HG03439 (cell line): Measurements from ENCODE around the gene PI4K2A.
A peak's percentile ranks its signal among the peaks of the same experiment; 100 is the strongest.

Experiments
- ATAC-seq: cut with Tn5 transposase; IDR thresholded peaks from one replicate; pipeline ENCODE4 v1.9.1; 2021; ENCODE audit warnings: mild to moderate bottlenecking, moderate library complexity; ENCODE audit not compliant: unreplicated experiment

Gene PI4K2A

DNA sequence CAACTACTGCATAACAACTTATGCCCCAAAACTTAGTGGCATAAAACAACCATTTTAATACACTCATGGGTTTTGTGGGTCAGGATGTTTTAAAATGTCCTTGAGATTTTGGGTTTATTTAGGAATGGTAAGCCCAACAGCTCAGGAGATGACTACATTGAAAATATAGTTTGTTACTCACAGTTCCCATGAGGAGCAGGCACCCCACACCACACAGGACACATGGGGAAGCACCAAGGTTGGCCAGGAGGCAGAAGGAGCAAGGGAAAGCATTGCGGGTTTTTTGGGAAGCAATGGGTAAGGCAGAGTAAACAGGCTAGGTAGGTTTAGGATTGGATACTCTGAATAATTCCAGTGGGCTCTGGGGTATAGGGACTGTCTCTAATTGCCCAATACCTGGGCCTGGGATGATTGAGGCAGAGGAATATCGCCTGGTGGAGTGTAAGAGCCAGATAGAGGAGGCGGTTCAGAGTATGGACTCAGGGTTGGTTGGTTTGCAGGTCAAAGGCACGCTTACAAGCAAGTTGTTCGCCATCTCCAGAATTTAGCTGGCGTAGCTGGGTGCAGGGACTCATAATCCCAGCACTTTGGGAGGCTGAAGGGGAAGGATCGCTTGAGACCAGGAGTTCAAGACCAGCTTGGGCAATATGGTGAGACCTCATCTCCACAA is 63.1 kb downstream of the PI4K2A start:
- ATAC-seq, result no peak

GRCh38 chr10:97704341-97704740 is 63.9 kb downstream of the PI4K2A start:
- ATAC-seq, result no peak

- ATAC-seq, result no peak
Observed at GRCh38 chr10:97705006-97705670, 64.7 kb downstream of the PI4K2A start.

DNA sequence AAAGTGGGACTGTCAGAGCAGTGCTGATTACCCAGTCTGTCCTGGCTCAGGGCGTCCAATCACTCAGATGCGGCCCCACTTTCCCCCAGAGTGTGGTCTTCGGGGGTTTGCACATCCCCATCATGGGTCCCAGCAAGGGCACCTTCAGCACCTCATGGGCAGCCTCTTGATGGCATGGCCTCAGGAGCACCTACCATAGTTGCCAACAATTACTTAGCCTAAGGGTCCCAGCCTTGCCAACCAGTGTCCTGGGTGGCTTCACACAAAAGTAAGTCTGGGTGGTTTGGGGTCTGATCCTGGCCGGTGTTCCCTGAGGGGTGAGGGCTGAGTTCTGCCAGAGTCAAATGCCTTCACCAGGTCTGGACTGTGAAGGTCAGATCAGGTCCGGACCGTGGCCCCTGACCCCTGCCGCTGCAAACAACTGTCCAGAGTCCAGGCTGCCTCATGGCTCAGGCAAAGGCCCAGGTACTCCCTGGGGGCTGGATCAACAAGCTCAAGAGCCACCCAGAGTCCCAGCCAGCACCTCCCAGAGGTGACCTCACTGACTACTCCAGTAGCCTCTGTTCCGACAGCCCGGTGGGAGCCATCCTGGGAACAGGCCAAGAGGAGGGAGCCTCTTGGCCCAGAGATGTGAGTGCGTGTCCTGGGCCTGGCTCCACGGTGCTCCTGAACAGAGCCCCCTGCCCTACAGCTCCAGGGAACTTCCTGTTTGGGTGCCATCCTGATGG is 66.8 kb downstream of the PI4K2A start:
- no peak for ATAC-seq

- ATAC-seq, result no peak
Observed at GRCh38 chr10:97708167-97708566, 67.7 kb downstream of the PI4K2A start.

- ATAC-seq, result no peak
Observed at GRCh38 chr10:97708976-97709946, 68.8 kb downstream of the PI4K2A start.

DNA sequence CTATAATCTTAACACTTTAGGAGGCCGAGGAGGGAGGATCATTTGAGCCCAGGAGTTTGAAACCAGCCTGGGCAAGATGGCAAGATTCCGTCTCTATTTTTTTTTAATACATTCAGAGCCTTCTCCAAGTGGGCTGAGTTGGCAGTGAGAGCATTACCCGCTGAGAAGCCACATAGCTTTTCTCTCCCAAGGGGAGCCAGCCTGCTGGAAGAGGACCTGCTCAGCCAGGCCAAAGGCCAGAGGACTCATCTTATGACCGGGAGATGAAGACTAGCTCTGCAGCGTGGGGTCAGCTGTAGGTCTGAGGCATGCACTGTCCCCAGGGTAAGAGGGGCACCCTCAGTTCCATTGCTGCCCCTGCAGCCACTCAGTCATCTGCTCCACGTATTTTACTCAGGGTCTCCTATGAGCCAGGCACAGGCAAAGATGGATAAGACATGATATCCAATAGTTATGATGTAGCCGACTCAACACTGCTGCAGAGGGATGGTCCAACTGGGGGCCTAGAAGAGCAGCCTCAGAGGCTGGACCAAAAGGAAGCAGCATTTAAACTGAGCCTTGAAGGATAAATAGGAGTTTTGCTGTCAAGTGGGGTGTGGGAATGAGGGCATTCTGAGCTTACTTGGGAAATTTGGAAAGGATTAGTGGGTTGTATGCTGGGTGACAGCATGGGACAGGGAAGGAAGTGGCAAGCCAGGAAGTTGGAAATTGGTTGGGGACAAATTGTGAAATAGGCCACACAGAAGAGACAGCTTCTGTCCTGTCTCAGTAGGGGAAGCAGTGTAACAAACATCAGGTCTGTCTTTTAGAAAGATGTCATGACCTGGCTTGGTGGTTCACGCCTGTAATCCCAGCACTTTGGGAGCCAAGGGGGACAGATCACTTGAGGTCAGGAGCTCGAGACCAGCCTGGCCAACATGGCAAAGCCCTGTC is 71.4 kb downstream of the PI4K2A start:
- ATAC-seq, result no peak

DNA sequence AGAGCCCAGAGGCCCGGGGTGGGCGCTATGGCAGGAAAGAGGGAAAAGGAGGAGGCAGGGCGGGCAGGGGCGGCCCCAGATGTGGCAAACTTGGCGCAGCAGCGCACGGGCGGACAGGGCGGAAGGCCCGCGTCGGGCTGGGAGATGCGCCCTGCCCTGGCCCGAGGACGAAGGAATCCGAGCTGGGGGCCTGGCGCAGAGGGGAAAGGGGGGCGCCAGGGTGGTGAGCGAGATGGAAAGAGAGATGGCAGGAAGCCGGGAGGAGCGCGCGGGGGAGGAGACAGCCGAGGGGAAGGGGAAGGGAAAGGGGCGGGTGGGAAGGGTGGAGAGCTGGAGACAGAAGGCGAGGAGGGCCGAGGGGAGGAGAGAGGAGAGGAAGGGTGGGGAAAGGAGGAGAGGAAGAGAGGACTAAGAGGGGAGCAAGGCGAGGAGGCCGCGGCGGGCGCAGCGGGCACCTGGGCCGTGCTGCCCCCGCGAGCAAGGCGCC is 72.9 kb downstream of the PI4K2A start, which contains the start of gene MARVELD1:
Gene MARVELD1, plus strand, starts transcription at position 392 of the 487 bp plus-strand sequence. CDS start 147 bp downstream, outside the sequence.
- no peak for ATAC-seq

DNA sequence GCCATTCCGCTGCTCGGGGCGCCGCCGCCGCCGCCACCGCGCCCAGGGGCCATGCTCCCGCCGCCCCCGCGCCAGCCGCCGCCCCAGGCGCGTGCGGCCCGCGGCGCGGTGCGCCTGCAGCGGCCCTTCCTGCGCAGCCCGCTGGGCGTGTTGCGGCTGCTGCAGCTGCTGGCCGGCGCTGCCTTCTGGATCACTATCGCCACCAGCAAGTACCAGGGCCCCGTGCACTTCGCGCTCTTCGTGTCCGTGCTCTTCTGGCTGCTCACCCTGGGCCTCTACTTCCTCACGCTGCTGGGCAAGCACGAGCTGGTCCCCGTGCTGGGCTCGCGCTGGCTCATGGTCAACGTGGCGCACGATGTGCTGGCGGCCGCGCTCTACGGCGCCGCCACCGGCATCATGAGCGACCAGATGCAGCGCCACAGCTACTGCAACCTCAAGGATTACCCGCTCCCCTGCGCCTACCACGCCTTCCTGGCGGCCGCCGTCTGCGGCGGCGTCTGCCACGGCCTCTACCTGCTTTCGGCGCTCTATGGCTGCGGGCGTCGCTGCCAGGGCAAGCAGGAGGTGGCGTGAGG is 73.4 kb downstream of the PI4K2A start:
- ATAC-seq, result peak; percentile 77

GRCh38 chr10:97714401-97715258 is 74.2 kb downstream of the PI4K2A start:
- ATAC-seq, result peak; percentile 36

DNA sequence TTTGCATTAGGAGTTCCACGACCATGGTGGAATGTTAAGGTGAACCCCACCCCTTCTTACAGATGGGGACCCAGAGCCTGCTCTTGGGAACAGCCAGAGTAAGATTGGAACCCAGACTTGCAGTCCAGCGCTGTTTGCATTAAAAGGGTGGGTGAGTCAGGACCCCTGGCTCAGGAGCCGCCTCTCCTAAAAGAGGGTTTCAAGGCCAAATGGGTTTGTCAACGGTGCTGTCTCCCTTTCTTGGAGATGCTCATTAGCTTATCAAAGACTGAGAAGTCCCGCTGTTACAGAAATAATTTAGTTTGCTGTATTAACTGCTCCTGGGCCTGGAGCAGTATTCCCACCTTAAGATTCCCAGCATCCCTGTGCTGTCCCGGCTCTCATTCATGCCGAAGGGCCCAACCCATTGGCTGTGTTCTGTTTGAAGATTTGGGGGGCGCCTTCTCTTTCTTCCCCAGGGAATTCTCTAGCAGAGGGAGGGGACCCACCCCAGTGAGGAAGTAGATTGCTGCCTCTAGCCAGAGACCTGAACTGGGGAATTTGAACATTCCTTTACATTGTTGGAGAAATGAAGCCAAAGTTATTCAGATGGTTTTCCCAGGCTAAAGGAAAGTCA is 74.9 kb downstream of the PI4K2A start:
- ATAC-seq, result no peak

DNA sequence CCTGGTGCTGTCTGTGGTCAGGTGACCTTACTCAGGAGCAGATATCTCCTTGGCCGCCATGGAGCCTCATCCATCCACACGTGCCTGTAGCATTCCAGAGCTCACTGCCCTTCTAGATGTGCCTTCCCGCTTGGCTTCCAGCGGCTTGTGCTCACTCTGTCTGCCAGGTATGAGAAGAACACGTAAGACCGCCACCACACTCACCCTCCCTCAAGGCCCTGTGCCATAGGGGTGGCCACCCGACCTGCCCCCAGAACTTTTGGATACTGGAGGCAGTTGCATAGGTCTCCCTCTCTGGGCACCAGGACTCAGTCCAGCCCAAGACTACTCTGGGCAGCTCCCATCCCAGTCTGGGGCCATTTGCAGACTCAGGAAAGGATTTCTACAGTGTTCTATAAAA is 77.2 kb downstream of the PI4K2A start:
- ATAC-seq, result no peak

DNA sequence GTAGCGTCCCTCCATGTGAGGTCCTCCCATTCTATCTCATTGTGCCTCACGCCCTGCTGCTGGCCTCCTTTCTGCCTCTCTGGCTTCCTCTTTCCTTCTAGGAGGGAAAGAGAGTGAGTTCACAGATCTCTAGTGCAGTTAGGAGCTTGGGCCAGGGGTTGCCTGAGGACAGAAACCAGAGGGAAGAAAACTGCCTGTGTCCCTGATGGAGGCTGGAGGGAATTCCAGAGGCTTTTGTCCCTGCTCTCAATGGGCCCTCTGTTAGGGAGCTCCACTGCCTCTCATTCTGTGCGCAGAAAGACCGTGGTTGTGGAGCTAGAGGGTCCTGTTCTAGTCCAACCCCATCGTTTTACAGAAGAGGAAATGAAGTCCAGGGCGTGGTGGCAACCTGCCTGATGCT is 77.7 kb downstream of the PI4K2A start:
- ATAC-seq, result no peak

DNA sequence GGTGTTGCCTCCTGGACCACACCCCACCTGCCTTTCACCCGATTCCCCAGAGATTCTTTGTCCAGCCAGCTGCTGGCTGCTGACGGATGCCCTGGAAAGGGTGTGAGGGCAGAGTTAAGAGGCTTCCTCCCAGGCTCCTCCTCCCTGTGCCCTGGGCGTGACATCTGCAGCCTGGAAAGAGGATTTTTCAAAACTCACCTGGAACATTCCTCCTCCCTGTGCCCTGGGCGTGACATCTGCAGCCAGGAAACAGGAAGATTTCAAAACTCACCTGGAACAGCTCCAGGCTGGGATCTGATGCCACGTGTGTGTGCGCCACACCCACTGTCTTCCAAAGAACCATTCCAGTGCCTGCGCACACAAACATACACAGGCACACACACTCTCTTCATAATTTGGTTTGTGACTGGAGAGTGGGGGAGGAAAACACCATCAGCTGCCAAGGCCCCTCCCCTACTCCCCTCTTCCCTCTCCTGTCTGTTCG is 78.2 kb downstream of the PI4K2A start:
- no peak for ATAC-seq

DNA sequence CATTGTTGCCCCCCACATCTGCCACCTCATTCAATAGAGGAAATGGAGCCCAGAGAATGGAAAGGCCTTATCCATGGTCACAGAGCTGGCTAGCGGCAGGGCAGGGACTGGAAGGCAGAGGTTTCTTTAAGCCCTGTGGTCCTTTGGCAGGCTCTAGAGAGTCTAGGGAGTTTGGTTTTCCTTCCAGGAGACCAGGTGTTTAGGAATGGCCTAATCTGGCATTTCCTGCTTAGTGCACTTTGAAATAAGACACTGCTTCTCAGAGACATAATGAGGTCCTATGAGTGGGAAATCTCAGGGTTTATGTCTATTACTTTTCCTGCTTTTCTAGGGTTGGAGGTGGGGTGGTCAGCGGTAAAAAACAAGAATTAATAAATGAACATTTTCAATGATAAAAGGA is 79.1 kb downstream of the PI4K2A start:
- ATAC-seq, result no peak

DNA sequence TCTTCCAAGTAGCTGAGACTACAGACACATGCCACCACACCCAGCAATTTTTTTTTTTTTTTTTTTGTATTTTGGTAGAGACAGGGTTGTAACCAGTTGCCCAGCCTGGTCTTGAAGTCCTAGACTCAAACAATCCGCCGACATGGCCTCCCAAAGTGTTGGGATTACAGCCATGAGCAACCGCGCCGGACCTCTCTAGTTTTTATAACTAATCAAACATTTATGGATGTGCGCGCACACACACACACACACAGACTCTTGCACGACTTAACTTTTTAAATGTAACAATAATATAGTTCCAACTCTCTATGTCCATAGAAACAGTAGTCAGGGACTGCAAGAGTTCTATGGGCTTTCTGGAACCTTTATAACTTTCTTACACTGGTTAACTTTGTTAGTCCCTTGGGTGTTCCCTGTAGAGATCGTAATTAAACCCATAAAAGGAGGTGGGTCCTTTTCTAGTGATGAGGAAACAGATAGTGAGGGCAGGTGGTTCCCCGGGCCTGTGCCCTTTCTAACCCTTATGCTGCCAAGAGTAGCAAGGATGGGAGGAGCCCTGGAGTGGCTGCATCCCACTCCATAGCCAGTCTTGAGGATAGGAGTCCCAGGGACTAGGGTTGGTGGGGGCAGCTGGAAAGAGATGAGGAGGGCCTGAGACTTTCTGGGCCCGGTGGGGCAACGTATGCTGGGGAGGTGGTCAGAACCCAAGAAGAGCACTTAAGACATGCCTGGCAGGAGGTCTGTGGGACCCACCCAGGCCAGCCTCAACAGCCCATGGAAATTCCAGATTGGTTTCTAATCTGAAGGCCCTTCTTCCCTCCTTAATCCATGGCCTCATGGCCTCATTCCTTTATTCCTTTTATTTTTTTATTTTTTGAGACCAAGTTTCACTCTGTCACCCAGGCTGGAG is 81.7 kb downstream of the PI4K2A start:
- ATAC-seq, result no peak

DNA sequence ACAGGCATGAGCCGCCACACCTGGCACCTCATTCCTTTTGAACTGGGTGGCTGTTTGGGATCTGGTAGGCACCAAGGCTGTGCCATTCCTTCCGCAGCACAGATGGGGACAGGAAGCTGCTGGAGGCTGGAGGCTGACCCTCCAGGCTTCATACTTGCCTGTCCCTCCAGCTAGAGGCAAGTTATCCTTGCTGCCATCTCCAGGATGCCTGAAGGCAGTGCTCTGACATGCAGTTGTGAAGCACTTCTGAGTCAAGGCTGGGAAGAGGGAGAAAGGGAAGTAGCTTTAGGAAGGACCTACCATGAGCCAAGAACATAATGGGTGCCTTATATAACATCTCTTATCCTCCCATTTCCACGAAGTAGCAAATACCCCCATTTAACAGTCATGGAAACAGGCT is 82.5 kb downstream of the PI4K2A start:
- no peak for ATAC-seq
